IMR-90 (cell line): ENCODE measurements around the gene AGAP2. TPM values are rescaled to one million over a fixed set of nuclear protein-coding genes. Genes with fewer than 3 reads are reported as not detected.

ENCODE experiments used
- ATAC-seq: fragments of 200-7000 bp; cut with Tn5 transposase; 2 replicates; pipeline ENCODE4 v1.9.1; 2020; ENCODE audit warnings: low read depth, mild to moderate bottlenecking, moderate library complexity
- BruUV-seq: library from RNA; stranded (reverse); fragments of 400-500 nt; replicated peaks from 2 replicates; lab custom pipeline; 2021; lab: Mats Ljungman, UMichigan
- CTCF ChIA-PET: fragments of 300-600 bp; formaldehyde crosslinking; extraction: SDS; loops from one replicate; lab custom pipeline; 2021; ENCODE audit warnings: antibody characterized with exemption; lab: Yijun Ruan, JAX
- POLR2A ChIA-PET: fragments of 300-600 bp; sonication (Branson Sonifier 250); formaldehyde crosslinking; loops from one replicate; lab custom pipeline; 2022; ENCODE audit warnings: antibody characterized with exemption; ENCODE audit not compliant: unreplicated experiment; lab: Charles Lee
- DNase-seq: peaks from one replicate; pipeline ENCODE4 v3.0.0; 2013
- H2AFZ ChIP-seq: replicated peaks from 2 replicates; pipeline ENCODE3; 2013; ENCODE audit warnings: low read length, mild to moderate bottlenecking; ENCODE audit not compliant: poor library complexity
- H2AK5ac ChIP-seq: 2 replicates; pipeline ENCODE4 v1.6.1; 2013; ENCODE audit warnings: low read depth, low read length, inconsistent platforms
- H2AK9ac ChIP-seq: replicated peaks from 2 replicates; pipeline ENCODE3; 2013; ENCODE audit warnings: mild to moderate bottlenecking, low read depth, low read length, moderate library complexity; ENCODE audit not compliant: poor library complexity
- H2BK120ac ChIP-seq: 2 replicates; pipeline ENCODE4 v1.6.1; 2013; ENCODE audit warnings: low read depth, low read length, inconsistent platforms
- H2BK15ac ChIP-seq: 3 replicates; pipeline ENCODE4 v1.6.1; 2013; ENCODE audit warnings: low read depth, low read length, inconsistent platforms
- H2BK20ac ChIP-seq: 2 replicates; pipeline ENCODE4 v1.6.1; 2013; ENCODE audit warnings: low read depth, mild to moderate bottlenecking, inconsistent platforms, low read length, moderate library complexity
- H2BK5ac ChIP-seq: 2 replicates; pipeline ENCODE4 v1.6.1; 2013; ENCODE audit warnings: mild to moderate bottlenecking, low read depth, low read length, inconsistent platforms; ENCODE audit not compliant: poor library complexity, severe bottlenecking
- H3K14ac ChIP-seq: replicated peaks from 2 replicates; pipeline ENCODE4 v1.6.1; 2013; ENCODE audit warnings: low read depth, low read length, inconsistent platforms
- H3K18ac ChIP-seq: 2 replicates; pipeline ENCODE4 v1.6.1; 2013; ENCODE audit warnings: low read depth, low read length, control low read depth
- H3K23ac ChIP-seq: 2 replicates; pipeline ENCODE4 v1.6.1; 2013; ENCODE audit warnings: low read depth, low read length, inconsistent platforms
- H3K27ac ChIP-seq: 2 replicates; pipeline ENCODE4 v1.5.1; 2013; ENCODE audit warnings: mild to moderate bottlenecking, control low read depth, low read length; ENCODE audit not compliant: insufficient read depth
- H3K27me3 ChIP-seq: 2 replicates; pipeline ENCODE4 v1.6.1; 2013; ENCODE audit warnings: low read length; ENCODE audit not compliant: control insufficient read depth, insufficient read depth
- H3K36me3 ChIP-seq: 2 replicates; pipeline ENCODE4 v1.6.1; 2013; ENCODE audit warnings: low read length, mixed read lengths; ENCODE audit not compliant: control insufficient read depth, insufficient read depth
- H3K4ac ChIP-seq: 2 replicates; pipeline ENCODE4 v1.6.1; 2013; ENCODE audit warnings: low read depth, low read length, inconsistent platforms
- H3K4me1 ChIP-seq: 2 replicates; pipeline ENCODE4 v1.6.1; 2013; ENCODE audit warnings: low read length, mixed read lengths; ENCODE audit not compliant: control insufficient read depth, insufficient read depth
- H3K4me2 ChIP-seq: 2 replicates; pipeline ENCODE4 v1.6.1; 2013; ENCODE audit warnings: low read depth, mild to moderate bottlenecking, control low read depth, low read length, moderate library complexity
- H3K4me3 ChIP-seq: 2 replicates; pipeline ENCODE4 v1.5.1; 2013; ENCODE audit warnings: low read depth, mild to moderate bottlenecking, control low read depth, low read length, moderate library complexity; ENCODE audit not compliant: insufficient read depth
- H3K56ac ChIP-seq: 2 replicates; pipeline ENCODE4 v1.6.1; 2013; ENCODE audit warnings: low read length, inconsistent platforms; ENCODE audit not compliant: insufficient read depth; ENCODE audit errors: extremely low read depth
- H3K79me1 ChIP-seq, 2 experiments: 2 replicates each; pipeline ENCODE4 v1.6.1; 2013; ENCODE audit warnings: low read length in 2 of 2, inconsistent platforms in 1 of 2, low read depth in 1 of 2
- H3K9ac ChIP-seq: 2 replicates; pipeline ENCODE4 v1.6.1; 2013; ENCODE audit warnings: low read depth, low read length, control low read depth
- H3K9me1 ChIP-seq: 2 replicates; pipeline ENCODE4 v1.6.1; 2013; ENCODE audit warnings: low read length, inconsistent platforms; ENCODE audit not compliant: insufficient read depth
- H3K9me3 ChIP-seq: 2 replicates; pipeline ENCODE4 v1.6.1; 2013; ENCODE audit warnings: low read length; ENCODE audit not compliant: control insufficient read depth, insufficient read depth
- H4K20me1 ChIP-seq: 2 replicates; pipeline ENCODE4 v1.6.1; 2013; ENCODE audit warnings: low read length, inconsistent platforms; ENCODE audit not compliant: insufficient read depth
- H4K5ac ChIP-seq: 2 replicates; pipeline ENCODE4 v1.6.1; 2013; ENCODE audit warnings: mild to moderate bottlenecking, low read depth, low read length, control low read depth
- H4K8ac ChIP-seq, 2 experiments: 2 replicates each; pipeline ENCODE4 v1.6.1; 2013; ENCODE audit warnings: low read depth in 2 of 2, low read length in 2 of 2, control low read depth in 1 of 2, inconsistent platforms in 1 of 2
- H4K91ac ChIP-seq: 2 replicates; pipeline ENCODE4 v1.6.1; 2013; ENCODE audit warnings: low read depth, low read length, inconsistent platforms; ENCODE audit not compliant: insufficient read depth
- BHLHE40 ChIP-seq: fragments of 150-350 bp; IDR thresholded peaks from 2 replicates; pipeline ENCODE4 v1.6.1; 2016; ENCODE audit warnings: mild to moderate bottlenecking, low read depth, low read length
- CEBPB ChIP-seq: IDR thresholded peaks from 2 replicates; pipeline ENCODE4 v1.6.1; 2012; ENCODE audit warnings: low read depth, low read length, improper control_type of control experiment
- NFE2L2 ChIP-seq: fragments of 150-350 bp; IDR thresholded peaks from 2 replicates; pipeline ENCODE4 v1.6.1; 2016; ENCODE audit warnings: low read depth, mild to moderate bottlenecking, low read length
- SMC3 ChIP-seq: fragments of 150-350 bp; IDR thresholded peaks from 2 replicates; pipeline ENCODE4 v1.6.1; 2016; ENCODE audit warnings: low read depth, mild to moderate bottlenecking, antibody characterized with exemption, low read length, moderate library complexity
- WGBS, 2 experiments: methylation state at CpG; one replicate each; pipeline versions ENCODE4 v1.1.5 to v1.1.7; 2013; ENCODE audit warnings: missing lambda C conversion rate in 2 of 2; ENCODE audit not compliant: insufficient read length in 1 of 2; ENCODE audit errors: extremely low coverage in 2 of 2; 5-methylcytosine and 5-hydroxymethylcytosine counted together
- dilution Hi-C: fragments of 300-500 bp; cut with HindIII; formaldehyde crosslinking; loops from one replicate; pipeline ENCODE4 v1.14.3; 2018; ENCODE audit warnings: low sequenced_read_pairs; ENCODE audit not compliant: unreplicated experiment
- in situ Hi-C: fragments of 300-500 bp; cut with MboI; formaldehyde crosslinking; loops from 3 replicates; pipeline ENCODE4 v1.14.3; 2019; ENCODE audit warnings: low sequenced_read_pairs, inconsistent platforms, mixed read lengths
- intact Hi-C: fragments of 100-400 bp; cut with micrococcal nuclease; formaldehyde crosslinking; loops from 2 replicates; pipeline ENCODE4 v1.10.0; 2022
- polyA plus RNA-seq, 3 experiments: library from polyadenylated mRNA; depleted of rRNA; stranded (reverse); fragments of >200 nt; gene quantifications; 2 replicates each; pipeline ENCODE4 v1.2.3, GENCODE V29; 2012; ENCODE audit warnings: low replicate concordance in 1 of 3
- total RNA-seq: library from RNA; depleted of rRNA; stranded (reverse); fragments of >200 nt; gene quantifications from 2 replicates; pipeline ENCODE4 v1.2.3, GENCODE V29; 2012
- TF ChIP-seq, protein P1 (sequence below): fragments of 150-350 bp; IDR thresholded peaks from 2 replicates; pipeline ENCODE4 v1.6.1; 2016; ENCODE audit warnings: low read depth, mild to moderate bottlenecking, low read length, moderate library complexity, borderline replicate concordance

Gene AGAP2
- total and polyA plus RNA-seq, 2 of the 4 experiments (the other 2 are of a cell fraction) = 0.03 to 0.18 TPM

DNA sequence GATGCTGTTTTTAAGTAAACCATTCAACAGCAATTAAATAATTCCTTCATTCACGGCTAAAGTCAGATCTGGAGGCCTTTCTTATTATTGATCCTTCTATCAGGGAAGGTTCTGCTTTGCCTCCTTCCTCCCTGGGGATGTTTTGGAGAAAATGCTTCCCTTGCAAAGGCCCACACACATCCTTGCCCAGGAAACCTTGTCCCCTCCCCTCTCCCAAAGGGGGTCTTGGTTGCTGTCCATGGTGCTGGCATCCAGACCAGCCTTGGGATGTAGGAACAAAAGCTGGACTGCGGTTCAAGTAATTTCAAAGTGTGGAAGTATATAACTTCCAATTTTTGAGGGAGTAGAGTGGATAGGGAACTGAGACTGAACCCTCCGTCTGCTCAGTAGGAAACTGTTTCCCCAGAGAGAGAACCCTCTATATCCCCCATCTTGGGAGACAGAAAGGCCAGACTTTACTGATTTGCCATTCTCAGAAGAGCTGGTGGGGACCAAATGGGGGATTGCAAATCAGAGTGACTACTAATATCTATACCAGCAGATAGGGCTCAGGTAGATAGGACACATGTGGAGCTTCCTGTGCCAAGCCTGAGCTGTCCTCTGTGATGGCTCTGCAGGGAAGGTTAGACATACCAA, 21.9 kb upstream of the AGAP2 start:
- Histone ChIP-seq H2AK5ac (no peak overlapping the region), H3K79me1 (no peaks in the 10 kb centered on the region), H3K23ac (no peak overlapping the region), H3K14ac (no peak overlapping the region), H2AK9ac (no peak overlapping the region), H2BK120ac (no peak overlapping the region), H2AFZ (no peak overlapping the region), H3K4me1 (peaks cover 2% of the 10 kb centered on the region; the same call in 1 of the 2 replicates), H4K20me1 (no peaks in the 10 kb centered on the region; the same call in 1 of the 2 replicates), H3K9ac (no peak overlapping the region), H3K27me3 (peaks cover 31% of the 10 kb centered on the region), H3K4ac (no peak overlapping the region), H3K36me3 (peaks cover 9% of the 10 kb centered on the region), H4K5ac (no peak overlapping the region), H3K4me3 (no peak overlapping the region), H4K91ac (no peak overlapping the region), H3K56ac (no peak overlapping the region), H4K8ac (no peak overlapping the region), H2BK5ac (no peak overlapping the region), H3K4me2 (no peak overlapping the region), H2BK20ac (no peak overlapping the region), H2BK15ac (no peak overlapping the region), H3K9me1 (0 out of 2 replicates have a peak, but pooled peaks cover 3% of the 10 kb centered on the region), H3K9me3 (peaks cover 2% of the 10 kb centered on the region; the same call in 1 of the 2 replicates), H3K27ac (no peak overlapping the region), H3K18ac (no peak overlapping the region)
- in situ Hi-C loops = no loop called here
- TF ChIP-seq, protein P1, sequence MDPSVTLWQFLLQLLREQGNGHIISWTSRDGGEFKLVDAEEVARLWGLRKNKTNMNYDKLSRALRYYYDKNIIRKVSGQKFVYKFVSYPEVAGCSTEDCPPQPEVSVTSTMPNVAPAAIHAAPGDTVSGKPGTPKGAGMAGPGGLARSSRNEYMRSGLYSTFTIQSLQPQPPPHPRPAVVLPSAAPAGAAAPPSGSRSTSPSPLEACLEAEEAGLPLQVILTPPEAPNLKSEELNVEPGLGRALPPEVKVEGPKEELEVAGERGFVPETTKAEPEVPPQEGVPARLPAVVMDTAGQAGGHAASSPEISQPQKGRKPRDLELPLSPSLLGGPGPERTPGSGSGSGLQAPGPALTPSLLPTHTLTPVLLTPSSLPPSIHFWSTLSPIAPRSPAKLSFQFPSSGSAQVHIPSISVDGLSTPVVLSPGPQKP = no peak
- TF ChIP-seq SMC3 (no peak), NFE2L2 (no peak), BHLHE40 (no peak), CEBPB (no peak)
- dilution Hi-C loops = no loop called here
- ATAC-seq (no peak), DNase-seq (no peak)
- intact Hi-C loops = no loop called here
- WGBS, 2 experiments = no CpG with 5 or more reads among the region's 3 CpGs
- ChIA-PET CTCF (no interaction called here), POLR2A (interaction anchor here (0.6 kb wide), 1 partner anchor 1595 kb away, joined by 4 read pairs; no protein-coding TSS in a partner anchor)
- BruUV-seq = no TSS peak
